Sigmoid colon (tissue), 7 donors: Measurements from ENCODE around the gene MACROD2. TPM values are rescaled to one million over a fixed set of nuclear protein-coding genes. Genes with fewer than 3 reads are reported as not detected.

Experiments used
- DNase-seq: peaks from one replicate; pipeline ENCODE4 v3.0.0-alpha.2; 2019
- H3K27ac ChIP-seq, 4 donors: fragments of 200-600 bp; sonication (generic); one replicate each; pipeline ENCODE4 v1.5.1; 2016 to 2019; ENCODE audit warnings: mild to moderate bottlenecking in 1 of 4
- H3K27me3 ChIP-seq, 3 donors: fragments of 200-600 bp; sonication (generic); one replicate each; pipeline ENCODE4 v1.5.1; 2019; ENCODE audit warnings: mild to moderate bottlenecking in 1 of 3
- H3K36me3 ChIP-seq, 4 donors: fragments of 200-600 bp; sonication (generic); one replicate each; pipeline ENCODE4 v1.5.1; 2016 to 2019
- H3K4me1 ChIP-seq, 4 donors: fragments of 200-600 bp; sonication (generic); one replicate each; pipeline ENCODE4 v1.5.1; 2017 to 2019
- H3K4me3 ChIP-seq, 4 donors: fragments of 200-600 bp; sonication (generic); one replicate each; pipeline ENCODE4 v1.5.1; 2017 to 2019; ENCODE audit warnings: mild to moderate bottlenecking in 2 of 4, moderate library complexity in 1 of 4
- H3K9me3 ChIP-seq, 4 donors: fragments of 200-600 bp in 3 of 4; sonication (generic) in 3 of 4; one replicate each; pipeline versions ENCODE4 v1.5.1 to v1.6.1; 2013 to 2019
- EP300 ChIP-seq, 4 donors: sonication (generic); formaldehyde crosslinking; IDR thresholded peaks; one replicate each; pipeline ENCODE4 v1.6.1; 2017; ENCODE audit warnings: antibody characterized with exemption in 4 of 4
- POLR2A ChIP-seq, 2 donors: fragments of 450-650 bp; IDR thresholded peaks; one replicate each; pipeline ENCODE4 v1.6.1; 2016; ENCODE audit warnings: antibody characterized with exemption in 2 of 2, mild to moderate bottlenecking in 2 of 2, moderate library complexity in 2 of 2
- POLR2AphosphoS5 ChIP-seq, 4 donors: sonication (generic); formaldehyde crosslinking; IDR thresholded peaks; one replicate each; pipeline ENCODE4 v1.6.1; 2017; ENCODE audit warnings: antibody characterized with exemption in 4 of 4
- WGBS, 2 donors: extraction: QIAGEN DNeasy Blood & Tissue Kit; methylation state at CpG; one replicate each; pipeline ENCODE4 v1.1.7; 2013; 5-methylcytosine and 5-hydroxymethylcytosine counted together
- intact Hi-C: fragments of 100-400 bp; cut with DNase I; formaldehyde crosslinking; loops from one replicate; pipeline ENCODE4 v1.15.1; 2023
- polyA plus RNA-seq, 3 donors: library from polyadenylated mRNA; stranded (reverse); fragments of 200-250 nt; gene quantifications; one replicate each; pipeline ENCODE4 v1.2.3, GENCODE V29; 2013
- total RNA-seq, 4 donors: library from RNA; depleted of rRNA; stranded (reverse); fragments of >200 nt; gene quantifications; one replicate each; pipeline ENCODE4 v1.1.0, GENCODE V29; 2016
- TF ChIP-seq, protein P1 (sequence below), 4 experiments: fragments of 450-650 bp in 3 of 4; fragments of 200-600 bp in 1 of 4; IDR thresholded peaks; one replicate each; pipeline ENCODE4 v1.5.1; 2016 to 2019; ENCODE audit warnings: antibody characterized with exemption in 4 of 4, mild to moderate bottlenecking in 3 of 4, moderate library complexity in 2 of 4
- donor health status: healthy with polysubstance abuse.
- donor health status: Bipolar disorder and iron deficiency.
- donor health status: healthy.

The MACROD2 gene
- total and polyA plus RNA-seq, 7 donors = 1.2 to 22.4 (median 5.8) TPM

DNA sequence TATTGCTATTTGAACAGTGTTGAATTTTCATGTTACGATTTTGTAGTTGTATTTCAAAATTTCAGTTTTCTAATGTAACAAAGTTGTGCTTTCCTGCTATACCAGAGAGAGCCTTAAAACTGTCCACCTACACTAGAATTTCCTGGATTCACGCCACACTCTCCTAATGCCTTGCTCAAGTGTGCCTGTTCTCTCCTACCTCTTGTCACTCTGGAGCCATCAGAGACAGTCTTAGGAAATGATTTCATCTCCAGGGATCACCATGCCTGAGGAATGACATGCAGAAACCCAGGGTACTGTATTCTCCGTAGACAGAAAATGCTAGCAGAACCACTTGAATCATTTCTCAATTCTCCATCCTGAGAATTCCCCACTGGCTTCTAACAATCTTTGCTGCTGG is 1910.3 kb downstream of the MACROD2 start:
- Histone ChIP-seq H3K27me3 (no peaks in the 10 kb centered on the region), H3K4me1 (peaks cover 0 to 15% (median 14%) of the 10 kb centered on the region in 4 donors), H3K4me3 (no peak overlapping the region), H3K36me3 (no peaks in the 10 kb centered on the region), H3K27ac (no peak overlapping the region), H3K9me3 (no peaks in the 10 kb centered on the region)
- intact Hi-C loops = no loop called here
- no peak for DNase-seq
- 82 to 91% methylated on average over 3 of the region's 3 CpGs for WGBS, 2 donors
- TF ChIP-seq EP300 (IDR thresholded peaks at IDR 0.05) (no peak), POLR2A (IDR thresholded peaks at IDR 0.05) (no peak), POLR2AphosphoS5 (IDR thresholded peaks at IDR 0.05) (no peak)
- TF ChIP-seq, protein P1, sequence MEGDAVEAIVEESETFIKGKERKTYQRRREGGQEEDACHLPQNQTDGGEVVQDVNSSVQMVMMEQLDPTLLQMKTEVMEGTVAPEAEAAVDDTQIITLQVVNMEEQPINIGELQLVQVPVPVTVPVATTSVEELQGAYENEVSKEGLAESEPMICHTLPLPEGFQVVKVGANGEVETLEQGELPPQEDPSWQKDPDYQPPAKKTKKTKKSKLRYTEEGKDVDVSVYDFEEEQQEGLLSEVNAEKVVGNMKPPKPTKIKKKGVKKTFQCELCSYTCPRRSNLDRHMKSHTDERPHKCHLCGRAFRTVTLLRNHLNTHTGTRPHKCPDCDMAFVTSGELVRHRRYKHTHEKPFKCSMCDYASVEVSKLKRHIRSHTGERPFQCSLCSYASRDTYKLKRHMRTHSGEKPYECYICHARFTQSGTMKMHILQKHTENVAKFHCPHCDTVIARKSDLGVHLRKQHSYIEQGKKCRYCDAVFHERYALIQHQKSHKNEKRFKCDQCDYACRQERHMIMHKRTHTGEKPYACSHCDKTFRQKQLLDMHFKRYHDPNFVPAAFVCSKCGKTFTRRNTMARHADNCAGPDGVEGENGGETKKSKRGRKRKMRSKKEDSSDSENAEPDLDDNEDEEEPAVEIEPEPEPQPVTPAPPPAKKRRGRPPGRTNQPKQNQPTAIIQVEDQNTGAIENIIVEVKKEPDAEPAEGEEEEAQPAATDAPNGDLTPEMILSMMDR (IDR thresholded peaks at IDR 0.05) = no peak

DNA sequence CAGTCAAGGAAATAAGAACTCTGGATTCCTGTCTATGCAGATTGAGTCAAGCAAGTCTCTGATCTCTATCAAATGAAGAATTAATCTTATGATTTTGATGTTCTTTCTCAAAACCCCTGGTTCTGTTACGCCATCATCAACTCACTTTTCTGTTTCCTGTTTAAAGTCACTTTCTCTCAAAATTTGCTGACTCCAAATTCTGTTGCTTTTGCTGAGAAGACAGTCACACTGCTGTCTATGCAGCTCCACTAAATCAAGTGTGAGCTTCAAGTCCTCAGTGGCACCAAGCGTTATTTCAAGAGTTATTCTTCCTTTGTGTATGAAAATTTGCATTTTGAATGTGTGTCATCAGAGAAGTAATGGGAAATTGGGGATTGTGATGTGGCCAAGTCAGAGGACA is 1914.7 kb downstream of the MACROD2 start:
- Histone ChIP-seq H3K27me3 (no peaks in the 10 kb centered on the region), H3K36me3 (no peaks in the 10 kb centered on the region), H3K4me1 (peaks cover 0 to 31% (median 25%) of the 10 kb centered on the region in 4 donors), H3K4me3 (no peak overlapping the region), H3K9me3 (no peaks in the 10 kb centered on the region), H3K27ac (no peak overlapping the region)
- TF ChIP-seq EP300 (IDR thresholded peaks at IDR 0.05) = no peak
- TF ChIP-seq POLR2A (IDR thresholded peaks at IDR 0.05) = no peak
- no peak for TF ChIP-seq POLR2AphosphoS5 (IDR thresholded peaks at IDR 0.05)
- TF ChIP-seq, protein P1 (IDR thresholded peaks at IDR 0.05) = no peak
- WGBS, 2 donors = 91 to 92% methylated on average over 2 of the region's 2 CpGs
- no peak for DNase-seq
- intact Hi-C loops = no loop called here

DNA sequence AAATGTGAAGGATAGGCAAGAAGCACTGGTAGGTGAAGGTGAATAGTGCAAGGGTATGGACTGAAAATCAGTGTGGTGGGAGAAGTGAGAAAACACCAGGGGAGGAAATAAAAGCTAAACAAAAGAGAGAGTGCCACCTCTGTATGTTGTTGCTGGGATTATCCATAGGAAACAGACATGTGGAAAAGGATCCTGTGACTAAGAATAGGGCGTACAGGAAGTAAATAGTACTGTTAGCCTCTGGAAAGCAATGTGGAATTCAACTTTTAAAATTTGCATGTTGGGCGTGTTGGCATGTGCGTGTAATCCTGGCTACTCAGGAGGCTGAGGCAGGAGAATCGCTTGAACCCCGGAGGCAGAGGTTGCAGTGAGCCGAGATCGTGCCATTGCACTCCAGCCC is 1916.3 kb downstream of the MACROD2 start:
- no peak overlapping the region for H3K4me3 ChIP-seq
- WGBS, 2 donors = 87 to 88% methylated on average over 7 of the region's 7 CpGs
- H3K9me3 ChIP-seq = no peaks in the 10 kb centered on the region
- H3K27me3 ChIP-seq = no peaks in the 10 kb centered on the region
- TF ChIP-seq POLR2AphosphoS5 (IDR thresholded peaks at IDR 0.05) (no peak), POLR2A (IDR thresholded peaks at IDR 0.05) (no peak), EP300 (IDR thresholded peaks at IDR 0.05) (no peak)
- TF ChIP-seq, protein P1 (IDR thresholded peaks at IDR 0.05) = no peak
- DNase-seq = no peak
- no peaks in the 10 kb centered on the region for H3K36me3 ChIP-seq
- peaks cover 0 to 28% (median 18%) of the 10 kb centered on the region in 4 donors for H3K4me1 ChIP-seq
- intact Hi-C loops = no loop called here
- no peak overlapping the region for H3K27ac ChIP-seq

DNA sequence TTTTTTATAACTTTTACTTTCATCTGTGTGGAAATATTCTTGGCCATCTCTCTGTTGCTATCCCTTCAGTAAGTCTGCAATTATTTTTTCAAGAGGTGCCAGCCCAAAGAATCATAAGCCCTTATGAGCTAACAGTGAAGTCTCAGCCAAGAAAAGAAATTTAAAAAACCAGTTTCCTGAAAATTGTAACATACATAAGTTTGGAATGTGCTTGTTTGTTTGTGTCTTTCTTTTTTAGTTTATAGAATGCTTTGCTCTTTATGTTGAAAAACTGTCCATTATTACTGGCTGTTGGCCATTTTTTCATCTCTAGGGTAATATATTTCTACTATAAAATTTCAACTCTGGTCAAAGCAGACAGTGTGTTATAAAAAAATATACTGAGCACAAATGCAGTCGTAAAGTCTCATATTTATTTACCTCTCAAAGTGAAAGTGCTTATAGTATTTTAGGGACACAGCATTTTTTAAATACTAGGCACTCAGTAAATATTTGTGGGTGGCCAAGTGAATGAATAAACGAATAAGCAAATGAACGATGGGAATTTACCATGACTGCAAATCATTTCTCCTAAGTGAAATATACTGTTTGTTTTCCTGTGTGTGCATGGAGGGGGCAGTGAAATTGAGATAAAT is 1918.2 kb downstream of the MACROD2 start:
- DNase-seq = no peak
- 9 to 40% methylated on average over 3 of the region's 3 CpGs for WGBS, 2 donors
- no peaks in the 10 kb centered on the region for H3K9me3 ChIP-seq
- intact Hi-C loops = no loop called here
- no peak overlapping the region for H3K27ac ChIP-seq
- H3K4me1 ChIP-seq = peaks cover 0 to 41% (median 21%) of the 10 kb centered on the region in 4 donors
- no peak overlapping the region for H3K4me3 ChIP-seq
- H3K27me3 ChIP-seq = no peaks in the 10 kb centered on the region
- H3K36me3 ChIP-seq = no peaks in the 10 kb centered on the region
- TF ChIP-seq, protein P1 (IDR thresholded peaks at IDR 0.05) = no peak
- TF ChIP-seq POLR2AphosphoS5 (IDR thresholded peaks at IDR 0.05) (no peak), EP300 (IDR thresholded peaks at IDR 0.05) (no peak), POLR2A (IDR thresholded peaks at IDR 0.05) (no peak)

DNA sequence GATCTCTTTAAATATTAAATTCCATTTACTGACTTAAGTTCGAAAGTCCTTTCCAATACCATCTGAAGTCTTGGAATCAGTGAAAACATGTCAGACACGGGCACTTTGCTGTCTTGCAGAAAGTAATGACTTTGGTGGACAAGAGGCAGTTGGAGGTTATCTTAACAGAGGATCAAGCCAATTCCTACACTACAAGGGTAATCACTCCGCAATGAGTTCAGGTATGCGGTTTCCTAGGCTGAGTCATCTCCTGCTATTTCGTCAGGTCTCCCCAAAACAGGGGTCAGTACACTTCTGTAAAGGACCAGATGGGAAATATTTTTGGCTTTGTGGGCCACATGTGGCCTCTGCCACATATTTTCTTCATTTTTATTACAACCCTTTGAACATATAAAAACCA is 1921.3 kb downstream of the MACROD2 start:
- WGBS, 2 donors = 87 to 93% methylated on average over 5 of the region's 5 CpGs
- TF ChIP-seq, protein P1 (IDR thresholded peaks at IDR 0.05) = no peak
- no peak for TF ChIP-seq POLR2AphosphoS5 (IDR thresholded peaks at IDR 0.05)
- no peak for TF ChIP-seq EP300 (IDR thresholded peaks at IDR 0.05)
- no peak for TF ChIP-seq POLR2A (IDR thresholded peaks at IDR 0.05)
- intact Hi-C loops = no loop called here
- no peaks in the 10 kb centered on the region for H3K27me3 ChIP-seq
- H3K4me1 ChIP-seq = peaks cover 0 to 34% (median 14%) of the 10 kb centered on the region in 4 donors
- H3K4me3 ChIP-seq = no peak overlapping the region
- peak overlapping the region in 1 of 4 donors; percentile 21 for H3K27ac ChIP-seq
- H3K36me3 ChIP-seq = no peaks in the 10 kb centered on the region
- no peaks in the 10 kb centered on the region for H3K9me3 ChIP-seq
- DNase-seq = no peak
